NCI-H748 (cell line): Measurements from ENCODE around the gene SPAG7.

Source experiments
- DNase-seq: peaks from one replicate; lab custom pipeline; 2025; ENCODE audit not compliant: unreplicated experiment; lab: John Stamatoyannopoulos, UW

The SPAG7 gene

DNA sequence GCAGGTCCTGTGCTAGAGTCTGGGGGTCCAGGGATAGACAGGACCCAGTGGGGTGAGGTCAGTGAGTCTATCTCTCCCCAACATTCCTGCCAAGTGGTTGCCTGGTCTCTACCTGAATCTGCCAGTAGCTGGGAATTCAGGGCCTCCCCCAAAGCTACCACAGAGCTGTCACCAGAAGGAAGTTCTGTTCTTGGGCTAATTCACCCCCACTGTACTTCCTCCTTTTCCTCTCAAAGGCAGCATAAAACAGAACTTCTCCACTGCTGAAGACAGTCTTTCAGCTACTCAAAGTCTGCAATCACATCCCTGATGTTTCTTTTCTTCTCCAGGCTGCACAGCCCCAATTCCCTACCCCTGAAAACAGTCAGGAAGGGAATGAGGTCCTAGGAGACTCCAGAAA is 11.1 kb upstream of the SPAG7 start:
- DNase-seq = no peak

DNA sequence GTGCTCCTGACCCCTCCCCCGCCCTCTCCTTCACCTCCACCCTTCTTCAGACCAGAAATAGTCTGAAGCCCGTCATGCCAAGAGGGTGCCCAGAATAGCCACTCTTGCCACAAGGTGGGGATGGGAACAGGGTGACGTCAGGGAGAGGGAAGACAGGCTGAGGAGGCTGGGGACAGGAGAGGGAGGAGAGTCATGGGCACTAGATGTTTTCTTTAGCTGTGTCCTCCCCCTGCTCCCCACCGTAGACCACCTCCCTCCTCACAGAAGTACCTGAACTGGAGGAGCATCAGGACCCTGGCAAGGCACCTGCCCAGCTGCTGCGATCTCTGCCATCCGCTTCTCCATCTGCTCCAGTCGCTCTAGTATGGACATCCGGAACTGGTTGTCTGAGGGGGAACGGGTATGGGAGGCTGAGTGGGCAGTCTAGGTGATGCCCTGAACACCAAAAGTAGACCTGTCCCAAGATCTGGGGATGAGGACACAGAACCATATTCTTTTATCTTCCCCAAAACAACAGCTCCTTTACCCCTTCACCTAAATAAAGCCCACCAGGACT is 6.6 kb upstream of the SPAG7 start:
- no peak for DNase-seq

- no peak for DNase-seq
These were observed 5.9 kb upstream of the SPAG7 start for GRCh38 chr17:4973256-4974114.

DNA sequence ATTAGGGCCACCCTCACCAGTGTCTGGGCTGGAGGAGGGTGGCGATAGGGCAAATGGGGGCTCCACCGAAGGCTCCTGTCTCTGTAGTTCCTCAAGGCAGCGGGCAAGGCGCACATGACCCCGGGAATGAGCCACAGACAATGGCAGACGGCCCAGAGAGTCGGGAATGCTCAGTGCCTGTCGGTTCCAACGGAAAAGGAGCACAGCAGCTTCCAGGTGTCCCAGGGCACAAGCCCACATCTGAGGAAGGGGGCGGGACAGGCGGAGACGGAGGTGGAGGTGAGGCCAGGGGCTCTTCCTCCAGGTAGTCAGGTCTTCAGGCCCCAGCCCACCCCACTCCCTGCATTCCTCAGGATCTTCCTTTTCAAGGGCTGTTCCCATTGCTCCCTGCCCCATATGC is 5.1 kb upstream of the SPAG7 start:
- no peak for DNase-seq

DNA sequence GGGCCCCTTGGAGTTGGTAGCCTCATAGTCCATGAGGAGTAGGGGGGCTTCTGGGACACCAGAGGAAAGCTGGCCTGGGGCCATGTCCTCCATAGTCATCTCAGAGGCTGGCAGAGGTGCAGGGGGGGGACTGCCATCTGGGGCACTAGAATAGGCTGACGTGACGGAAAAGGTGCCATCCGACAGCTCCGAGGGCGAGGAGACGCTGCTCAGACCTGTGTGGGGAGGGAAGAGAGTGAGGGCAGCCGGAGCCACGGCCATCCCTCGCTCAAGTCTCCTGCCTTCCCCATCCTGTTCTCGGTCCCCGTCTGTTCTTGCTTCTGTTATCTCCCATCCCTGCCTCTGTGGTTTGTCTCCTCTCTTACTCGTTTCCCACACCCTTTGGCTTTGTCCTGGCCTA is 4.7 kb upstream of the SPAG7 start:
- DNase-seq = no peak

GRCh38 chr17:4971826-4972225 is 4.2 kb upstream of the SPAG7 start:
- no peak for DNase-seq

- DNase-seq = no peak
These were observed 2.7 kb upstream of the SPAG7 start for GRCh38 chr17:4970273-4970672.

- DNase-seq = no peak
These were observed 2.0 kb upstream of the SPAG7 start for GRCh38 chr17:4969551-4970173.

GRCh38 chr17:4969047-4969550 is 1.5 kb upstream of the SPAG7 start:
- no peak for DNase-seq

DNA sequence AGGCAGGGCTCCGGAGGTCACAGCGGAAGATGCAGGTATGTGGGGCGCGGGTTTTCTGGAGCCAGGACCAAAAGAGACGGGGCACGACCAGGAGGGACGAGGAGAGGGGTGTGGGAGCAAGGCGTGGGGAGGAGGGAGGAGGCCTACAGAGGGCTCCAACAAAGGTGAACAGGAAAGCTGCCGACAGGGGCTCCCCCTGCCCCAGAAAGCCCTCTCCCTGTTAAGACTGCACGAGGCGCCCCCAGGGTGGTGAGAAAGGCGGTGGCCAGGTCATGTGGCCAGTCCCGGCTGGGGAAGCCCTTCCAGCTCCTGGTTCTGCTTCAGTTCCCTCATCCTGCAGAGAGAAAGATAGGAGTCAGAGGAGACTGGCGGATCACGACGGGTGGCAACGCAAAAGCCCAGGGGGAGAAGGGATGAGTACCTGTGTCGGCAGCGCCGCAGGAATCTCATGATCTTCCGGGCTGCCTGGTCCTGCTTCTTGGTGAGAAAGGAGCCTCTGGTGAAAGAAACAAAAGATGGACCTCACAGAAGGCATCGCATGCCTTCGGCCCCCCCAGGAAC is 949 bp upstream of the SPAG7 start:
- DNase-seq = peak; percentile 46

DNA sequence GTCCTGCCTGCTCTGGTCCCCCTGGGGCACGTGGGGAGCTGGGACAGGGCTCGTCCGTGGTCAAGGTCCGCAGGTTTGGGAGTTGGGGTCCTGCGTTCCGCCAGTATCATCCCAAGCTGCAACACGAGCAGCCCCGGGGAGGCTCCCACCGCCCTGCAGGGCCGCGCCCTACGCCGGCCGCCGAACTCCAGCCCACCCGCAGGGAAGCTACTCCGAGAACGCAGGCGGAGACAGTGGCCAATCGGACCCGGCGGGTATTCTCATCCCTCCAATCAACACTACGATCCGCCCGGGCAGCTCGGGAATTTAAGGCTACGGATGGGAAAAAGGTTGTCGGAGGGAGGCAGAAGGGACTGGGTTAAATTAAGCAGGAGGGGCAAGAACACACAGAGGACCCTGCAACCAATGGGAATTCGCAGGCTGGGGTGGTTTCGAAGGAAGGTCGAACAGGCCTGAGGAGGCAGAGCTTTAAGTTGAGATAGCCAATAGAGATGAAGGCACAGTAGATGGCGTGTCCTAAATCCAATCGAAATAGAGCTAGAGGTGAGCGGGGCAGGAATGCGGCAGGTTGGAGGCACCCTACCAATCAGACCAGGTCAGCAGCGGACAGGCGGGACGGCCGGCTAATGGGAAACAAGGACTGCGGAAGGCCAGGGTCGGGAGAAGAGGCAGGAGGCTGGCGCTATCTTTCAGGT is 626 bp downstream of the SPAG7 start:
- peak; percentile 100 for DNase-seq

- no peak for DNase-seq
These were observed 2.2 kb downstream of the SPAG7 start for GRCh38 chr17:4965311-4965986.

DNA sequence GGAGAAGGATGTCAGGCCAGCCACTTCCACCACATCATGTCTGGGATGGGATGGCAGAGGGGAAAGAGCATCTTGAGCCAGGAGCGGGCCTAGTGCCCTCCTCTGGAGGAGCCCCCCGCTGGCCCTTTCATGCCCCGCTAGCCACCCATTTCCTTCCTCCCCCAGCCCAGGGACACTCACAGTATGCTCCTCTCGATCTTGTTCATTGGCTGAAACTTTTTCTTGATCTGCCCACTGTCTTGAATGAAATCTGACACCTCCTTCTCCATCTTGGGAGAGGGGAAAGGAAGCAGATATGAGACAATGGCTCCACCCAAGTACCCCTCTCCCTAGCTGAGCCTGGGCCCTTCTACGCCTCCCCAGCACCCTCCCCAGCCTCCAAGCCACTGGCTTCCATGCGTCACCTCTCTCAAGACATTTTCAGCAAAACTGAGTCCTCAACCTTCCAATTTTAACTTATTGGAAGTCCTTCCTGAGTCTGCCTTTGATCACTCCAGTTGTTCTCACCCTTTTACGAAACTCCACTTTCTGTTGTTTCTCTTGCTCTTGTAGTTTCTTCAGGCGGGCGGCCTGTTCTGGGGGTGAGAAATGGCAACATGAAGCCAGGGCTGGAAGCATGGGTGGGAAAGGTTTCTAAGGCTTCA is 7.2 kb downstream of the SPAG7 start:
- no peak for DNase-seq

DNA sequence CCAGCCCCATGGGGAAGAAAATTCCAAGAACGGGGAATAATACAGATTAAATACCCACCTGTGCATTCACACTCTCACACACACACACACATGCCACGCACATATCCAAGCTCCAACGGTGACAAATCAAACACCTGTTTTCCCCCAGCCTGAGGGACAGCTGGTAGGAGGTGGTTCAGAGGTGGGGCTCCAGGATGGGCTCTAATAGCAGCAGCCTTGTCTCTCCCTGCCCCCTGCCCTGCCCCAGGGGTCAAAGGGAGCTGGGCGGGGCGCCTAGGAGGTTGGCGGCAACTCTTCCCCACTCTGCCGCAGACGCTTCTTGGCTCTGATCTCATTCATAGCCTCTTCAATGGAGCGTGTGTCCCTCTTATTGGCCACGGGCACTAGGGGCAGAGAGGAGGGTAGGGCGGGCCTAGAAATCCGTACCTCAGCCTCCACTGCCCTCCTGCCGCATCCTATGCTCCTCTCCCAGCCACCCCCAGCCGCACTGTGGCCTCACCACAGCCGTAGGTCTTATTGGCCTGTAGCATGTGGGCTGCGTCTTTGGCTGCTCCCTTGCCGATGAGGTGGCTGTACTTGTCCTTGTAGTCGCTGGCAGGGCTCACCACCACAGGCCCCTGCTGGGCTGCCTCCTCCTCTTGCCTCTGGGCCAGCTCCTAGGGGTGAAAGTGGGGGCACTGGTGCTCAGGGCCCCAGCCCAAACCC is 8.2 kb downstream of the SPAG7 start:
- no peak for DNase-seq

- DNase-seq = no peak
These were observed 9.5 kb downstream of the SPAG7 start for GRCh38 chr17:4958102-4958501.

- no peak for DNase-seq
These were observed 11.0 kb downstream of the SPAG7 start for GRCh38 chr17:4956493-4957061.

DNA sequence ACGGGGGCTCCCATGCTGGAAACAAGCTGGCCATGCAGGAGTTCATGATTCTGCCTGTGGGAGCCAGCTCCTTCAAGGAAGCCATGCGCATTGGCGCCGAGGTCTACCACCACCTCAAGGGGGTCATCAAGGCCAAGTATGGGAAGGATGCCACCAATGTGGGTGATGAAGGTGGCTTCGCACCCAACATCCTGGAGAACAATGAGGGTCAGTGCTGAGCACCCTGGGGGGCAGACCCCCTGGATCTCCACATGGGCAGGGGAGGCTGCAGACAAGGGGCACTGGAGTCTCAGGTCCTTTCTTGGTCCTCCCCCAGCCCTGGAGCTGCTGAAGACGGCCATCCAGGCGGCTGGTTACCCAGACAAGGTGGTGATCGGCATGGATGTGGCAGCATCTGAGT is 12.5 kb downstream of the SPAG7 start:
- no peak for DNase-seq

- DNase-seq = no peak
These were observed 14.1 kb downstream of the SPAG7 start for GRCh38 chr17:4953451-4953961.

GRCh38 chr17:4951486-4951885 is 16.1 kb downstream of the SPAG7 start:
- no peak for DNase-seq
